A673 (cell line): Measurements from ENCODE around the gene ACTR3. TPM values are rescaled to one million over a fixed set of nuclear protein-coding genes. Genes with fewer than 3 reads are reported as not detected.

Experiments used
- BruUV-seq: library from RNA; stranded (reverse); fragments of 400-500 nt; replicated peaks from 2 replicates; lab custom pipeline; 2021; lab: Mats Ljungman, UMichigan
- CTCF ChIA-PET: fragments of 300-600 bp; sonication (Branson Sonifier 250); formaldehyde crosslinking; loops from one replicate; lab custom pipeline; 2022; ENCODE audit warnings: antibody characterized with exemption; lab: Charles Lee
- POLR2A ChIA-PET: fragments of 300-600 bp; sonication (Branson Sonifier 250); formaldehyde crosslinking; loops from one replicate; lab custom pipeline; 2022; ENCODE audit warnings: antibody characterized with exemption; ENCODE audit not compliant: low non-redundant PET; lab: Charles Lee
- DNase-seq: peaks from one replicate; pipeline ENCODE4 v3.0.0-alpha.2; 2015; ENCODE audit warnings: low spot score
- H3K27ac ChIP-seq: fragments of 200-600 bp; sonication (generic); 2 replicates; pipeline ENCODE4 v1.5.1; 2016; ENCODE audit warnings: mixed run types, low read depth, mild to moderate bottlenecking, mixed read lengths, antibody characterized with exemption, low read length; ENCODE audit not compliant: poor library complexity, severe bottlenecking
- H3K27me3 ChIP-seq: fragments of 200-600 bp; sonication (generic); replicated peaks from 2 replicates; pipeline ENCODE4 v1.6.1; 2017; ENCODE audit warnings: mixed run types, low read depth, mild to moderate bottlenecking, mixed read lengths, antibody characterized with exemption, low read length; ENCODE audit not compliant: insufficient read depth, poor library complexity
- H3K36me3 ChIP-seq: fragments of 200-600 bp; sonication (generic); 2 replicates; pipeline ENCODE4 v1.6.1; 2016; ENCODE audit warnings: mixed run types, mild to moderate bottlenecking, mixed read lengths, antibody characterized with exemption, low read length; ENCODE audit not compliant: insufficient read depth, poor library complexity, severe bottlenecking
- H3K4me1 ChIP-seq: fragments of 200-600 bp; sonication (generic); 2 replicates; pipeline ENCODE4 v1.6.1; 2017; ENCODE audit warnings: mixed run types, mild to moderate bottlenecking, mixed read lengths, antibody characterized with exemption, low read length; ENCODE audit not compliant: insufficient read depth, poor library complexity, severe bottlenecking
- H3K4me3 ChIP-seq: fragments of 200-600 bp; sonication (generic); 2 replicates; pipeline ENCODE4 v1.5.1; 2016; ENCODE audit warnings: low read depth, mixed run types, mild to moderate bottlenecking, mixed read lengths, low read length; ENCODE audit not compliant: poor library complexity, severe bottlenecking
- H3K9me3 ChIP-seq: fragments of 200-600 bp; sonication (generic); 2 replicates; pipeline ENCODE4 v1.6.1; 2016; ENCODE audit warnings: mixed run types, low read depth, mild to moderate bottlenecking, mixed read lengths, antibody characterized with exemption, low read length; ENCODE audit not compliant: poor library complexity, severe bottlenecking
- EZH2 ChIP-seq: fragments of 200-600 bp; sonication (generic); IDR thresholded peaks from 2 replicates; pipeline ENCODE4 v1.6.1; 2017; ENCODE audit warnings: borderline replicate concordance, low read depth, mild to moderate bottlenecking, mixed read lengths, antibody characterized with exemption, low read length; ENCODE audit not compliant: poor library complexity, severe bottlenecking
- intact Hi-C: fragments of 100-400 bp; cut with micrococcal nuclease; formaldehyde crosslinking; loops from one replicate; pipeline ENCODE4 v1.10.0; 2022; ENCODE audit not compliant: unreplicated experiment
- total RNA-seq: library from RNA; stranded (reverse); gene quantifications from 2 replicates; pipeline ENCODE4 v1.2.3, GENCODE V29; 2021
- TF ChIP-seq, protein P1 (sequence below): fragments of 300-800, 200-600 bp; sonication (generic); conservative IDR thresholded peaks from 2 replicates; pipeline ENCODE4 v1.5.1; 2017; ENCODE audit warnings: low read depth, mild to moderate bottlenecking, antibody characterized with exemption, low read length, moderate library complexity, mixed read lengths

Gene ACTR3
- total RNA-seq, 1 experiment from 2014 or later = 340 TPM

DNA sequence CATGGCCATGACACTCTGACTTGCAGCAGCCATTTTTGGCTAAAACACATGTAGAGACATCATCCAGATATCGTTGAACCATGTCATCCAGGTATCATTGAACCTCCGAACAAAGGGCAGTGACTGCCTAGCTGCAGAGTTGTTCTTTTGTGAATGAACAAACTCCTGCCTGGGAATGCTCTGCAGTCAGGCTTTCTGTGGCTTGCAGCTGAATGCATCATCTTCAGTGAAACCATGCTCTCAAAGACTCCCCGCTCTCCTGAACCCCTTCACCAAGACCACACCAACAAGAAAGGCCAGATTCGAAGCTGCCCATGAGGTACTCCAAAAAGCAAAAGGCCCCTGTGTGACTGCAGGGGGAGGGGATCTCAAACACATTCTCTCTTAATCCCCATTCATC lies 118.8 kb downstream of the ACTR3 start:
- H3K9me3 ChIP-seq = no peaks in the 10 kb centered on the region
- CTCF ChIA-PET = no interaction called here
- H3K36me3 ChIP-seq = no peaks in the 10 kb centered on the region
- peaks cover 5% of the 10 kb centered on the region for H3K27me3 ChIP-seq
- intact Hi-C loops = no loop called here
- POLR2A ChIA-PET = no interaction called here
- no peak overlapping the region for H3K4me3 ChIP-seq
- no peaks in the 10 kb centered on the region for H3K4me1 ChIP-seq
- no peak for TF ChIP-seq EZH2
- TF ChIP-seq, protein P1, sequence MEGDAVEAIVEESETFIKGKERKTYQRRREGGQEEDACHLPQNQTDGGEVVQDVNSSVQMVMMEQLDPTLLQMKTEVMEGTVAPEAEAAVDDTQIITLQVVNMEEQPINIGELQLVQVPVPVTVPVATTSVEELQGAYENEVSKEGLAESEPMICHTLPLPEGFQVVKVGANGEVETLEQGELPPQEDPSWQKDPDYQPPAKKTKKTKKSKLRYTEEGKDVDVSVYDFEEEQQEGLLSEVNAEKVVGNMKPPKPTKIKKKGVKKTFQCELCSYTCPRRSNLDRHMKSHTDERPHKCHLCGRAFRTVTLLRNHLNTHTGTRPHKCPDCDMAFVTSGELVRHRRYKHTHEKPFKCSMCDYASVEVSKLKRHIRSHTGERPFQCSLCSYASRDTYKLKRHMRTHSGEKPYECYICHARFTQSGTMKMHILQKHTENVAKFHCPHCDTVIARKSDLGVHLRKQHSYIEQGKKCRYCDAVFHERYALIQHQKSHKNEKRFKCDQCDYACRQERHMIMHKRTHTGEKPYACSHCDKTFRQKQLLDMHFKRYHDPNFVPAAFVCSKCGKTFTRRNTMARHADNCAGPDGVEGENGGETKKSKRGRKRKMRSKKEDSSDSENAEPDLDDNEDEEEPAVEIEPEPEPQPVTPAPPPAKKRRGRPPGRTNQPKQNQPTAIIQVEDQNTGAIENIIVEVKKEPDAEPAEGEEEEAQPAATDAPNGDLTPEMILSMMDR = no peak
- no TSS peak for BruUV-seq
- no peak overlapping the region for H3K27ac ChIP-seq
- no peak for DNase-seq

DNA sequence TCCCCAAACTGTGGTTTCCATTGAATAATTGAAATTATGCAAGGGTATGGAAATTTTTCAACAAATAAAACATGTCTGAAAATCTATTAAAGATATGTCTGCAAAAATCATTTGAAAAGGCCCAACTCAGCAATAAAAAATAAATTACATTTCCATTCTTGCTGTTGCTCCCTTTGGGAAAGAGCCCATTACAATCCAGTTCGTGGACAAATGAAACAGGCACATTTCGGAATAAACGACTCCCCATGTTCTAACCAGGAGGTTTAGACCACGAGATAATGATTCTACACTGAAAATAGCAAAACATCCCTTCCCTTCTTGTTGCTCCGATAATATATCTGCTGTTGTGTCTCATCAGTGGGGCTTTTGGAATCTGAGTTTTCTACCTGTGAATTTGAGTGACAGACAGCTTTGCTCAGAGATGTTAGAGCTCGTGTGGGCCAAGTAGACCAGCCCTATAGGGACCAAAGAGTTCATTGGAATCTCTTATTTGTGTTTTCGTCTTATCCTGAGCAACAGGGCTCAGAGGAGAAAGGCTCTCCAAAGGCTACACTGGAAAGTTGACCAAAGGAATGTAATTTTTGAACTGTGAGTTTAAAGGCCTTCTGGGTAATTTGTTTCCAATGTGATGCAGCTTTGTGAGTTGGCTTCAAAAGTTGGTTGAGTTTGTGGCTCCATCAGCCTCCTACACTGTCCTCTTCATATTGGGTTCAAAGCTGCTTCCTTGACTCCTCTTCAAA lies 119.5 kb downstream of the ACTR3 start:
- H3K9me3 ChIP-seq = no peaks in the 10 kb centered on the region
- no peak overlapping the region for H3K4me3 ChIP-seq
- no peaks in the 10 kb centered on the region for H3K36me3 ChIP-seq
- no TSS peak for BruUV-seq
- CTCF ChIA-PET = no interaction called here
- intact Hi-C loops = no loop called here
- H3K27ac ChIP-seq = no peak overlapping the region
- POLR2A ChIA-PET = no interaction called here
- TF ChIP-seq EZH2 = no peak
- TF ChIP-seq, protein P1 = no peak
- H3K4me1 ChIP-seq = no peaks in the 10 kb centered on the region
- no peak for DNase-seq
- peaks cover 5% of the 10 kb centered on the region for H3K27me3 ChIP-seq

DNA sequence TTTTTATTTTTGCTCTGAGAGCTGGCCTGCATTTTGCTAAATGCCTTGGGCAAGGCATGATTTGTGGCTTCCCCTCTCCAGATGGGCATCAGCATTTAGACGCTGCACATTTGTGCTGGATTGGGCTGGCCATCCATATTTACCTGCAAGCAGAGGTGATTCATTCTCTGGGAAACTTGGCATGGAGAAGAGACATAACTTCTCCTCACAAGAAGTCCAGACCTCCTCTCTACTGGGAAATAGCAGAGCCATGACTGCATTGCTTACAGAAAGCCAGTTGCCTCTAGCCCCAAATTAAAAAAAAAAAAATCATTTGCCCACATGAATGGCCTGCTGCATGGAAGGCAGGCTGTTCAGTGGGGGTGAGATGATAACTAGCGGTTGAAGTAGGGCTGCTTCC lies 120.1 kb downstream of the ACTR3 start:
- TF ChIP-seq EZH2 = no peak
- no peaks in the 10 kb centered on the region for H3K4me1 ChIP-seq
- no peak overlapping the region for H3K4me3 ChIP-seq
- ChIA-PET POLR2A (no interaction called here), CTCF (no interaction called here)
- no peak overlapping the region for H3K27ac ChIP-seq
- peaks cover 5% of the 10 kb centered on the region for H3K27me3 ChIP-seq
- H3K36me3 ChIP-seq = no peaks in the 10 kb centered on the region
- no peaks in the 10 kb centered on the region for H3K9me3 ChIP-seq
- intact Hi-C loops = no loop called here
- BruUV-seq = no TSS peak
- no peak for DNase-seq

DNA sequence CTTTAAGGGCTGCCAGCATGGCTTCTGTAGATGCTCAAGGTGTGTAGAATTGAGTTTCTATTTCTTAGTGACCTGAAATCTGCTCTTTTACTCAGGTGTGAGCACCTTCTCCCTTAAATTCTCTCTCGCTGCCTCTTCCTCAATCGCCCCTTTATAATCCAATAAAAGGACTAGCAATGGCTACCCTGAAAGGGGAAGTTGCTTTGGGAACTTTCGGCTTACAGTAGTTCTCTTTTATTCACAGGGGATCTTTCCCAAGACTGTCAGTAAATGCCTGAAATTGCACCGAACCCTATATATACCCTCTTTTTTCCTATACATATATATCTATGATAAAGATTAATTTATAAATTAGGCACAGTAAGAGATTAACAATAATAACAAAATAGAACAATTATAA lies 121.8 kb downstream of the ACTR3 start:
- TF ChIP-seq EZH2 = no peak
- TF ChIP-seq, protein P1 = no peak
- no peaks in the 10 kb centered on the region for H3K9me3 ChIP-seq
- ChIA-PET POLR2A (no interaction called here), CTCF (no interaction called here)
- intact Hi-C loops = no loop called here
- H3K4me1 ChIP-seq = no peaks in the 10 kb centered on the region
- DNase-seq = no peak
- BruUV-seq = no TSS peak
- no peak overlapping the region for H3K4me3 ChIP-seq
- no peaks in the 10 kb centered on the region for H3K36me3 ChIP-seq
- no peak overlapping the region for H3K27ac ChIP-seq
- H3K27me3 ChIP-seq = peaks cover 5% of the 10 kb centered on the region
